ENCODE measurements around the gene ITPR3. TPM values are rescaled to one million over a fixed set of nuclear protein-coding genes. Genes with fewer than 3 reads are reported as not detected.

ITPR3 gene
- total RNA-seq, 4 donors from 2014 or later = 11.8 to 25.0 (median 19.6) TPM

DNA sequence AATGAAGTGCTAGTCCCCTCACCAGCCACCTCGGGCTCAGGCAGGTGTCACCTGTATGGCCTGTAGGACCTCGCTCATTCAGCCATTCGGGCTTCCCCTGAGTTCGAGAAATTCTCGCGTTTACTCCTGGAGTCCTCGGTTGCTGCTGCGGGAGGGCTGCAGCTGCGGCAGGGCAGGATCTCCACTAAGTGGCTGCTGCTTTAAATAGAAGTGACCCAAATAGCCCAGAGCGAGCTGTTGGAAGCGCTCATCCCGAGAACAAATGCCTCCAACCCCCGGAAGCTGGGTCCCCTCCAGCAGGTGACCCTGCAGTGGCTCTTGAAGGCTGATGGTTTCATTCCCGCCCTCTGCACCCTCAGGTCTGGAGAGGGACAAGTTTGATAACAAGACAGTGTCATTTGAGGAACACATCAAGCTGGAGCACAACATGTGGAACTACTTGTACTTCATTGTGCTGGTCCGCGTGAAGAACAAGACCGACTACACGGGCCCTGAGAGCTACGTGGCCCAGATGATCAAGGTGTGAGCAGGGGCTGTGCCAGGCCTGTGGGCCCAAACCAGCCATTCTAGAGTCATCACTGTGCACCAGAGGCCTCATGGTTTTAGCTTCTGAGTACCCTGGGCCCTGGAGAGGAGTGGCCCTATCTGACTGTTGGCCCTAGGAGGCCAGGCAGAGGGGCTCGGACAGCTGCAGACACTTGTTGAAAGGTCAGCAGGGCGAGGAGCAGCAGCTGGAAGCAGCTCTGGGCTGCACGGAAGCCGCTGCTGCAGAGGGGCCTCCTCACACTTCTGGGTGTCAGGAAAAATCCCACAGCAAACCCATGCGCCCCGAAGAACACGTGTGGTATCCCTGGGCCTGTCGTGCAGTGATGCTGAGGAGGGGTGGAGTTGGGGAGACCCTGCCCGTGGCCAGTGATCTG lies 72.3 kb downstream of the ITPR3 start:
- Histone ChIP-seq H3K36me3 (peaks cover 0 to 91% of the 10 kb centered on the region in 2 donors), H3K27me3 (no peaks in the 10 kb centered on the region), H3K9me3 (no peaks in the 10 kb centered on the region), H3K27ac (peak overlapping the region in 2 of 4 donors; percentile 54 to 63), H3K4me1 (peaks cover 0 to 65% (median 25%) of the 10 kb centered on the region in 3 donors), H3K4me3 (no peak overlapping the region)
- TF ChIP-seq POLR2A (IDR thresholded peaks at IDR 0.05) (no peak), EP300 (IDR thresholded peaks at IDR 0.05) (no peak), POLR2AphosphoS5 (IDR thresholded peaks at IDR 0.05) (no peak)
- TF ChIP-seq, protein P1, sequence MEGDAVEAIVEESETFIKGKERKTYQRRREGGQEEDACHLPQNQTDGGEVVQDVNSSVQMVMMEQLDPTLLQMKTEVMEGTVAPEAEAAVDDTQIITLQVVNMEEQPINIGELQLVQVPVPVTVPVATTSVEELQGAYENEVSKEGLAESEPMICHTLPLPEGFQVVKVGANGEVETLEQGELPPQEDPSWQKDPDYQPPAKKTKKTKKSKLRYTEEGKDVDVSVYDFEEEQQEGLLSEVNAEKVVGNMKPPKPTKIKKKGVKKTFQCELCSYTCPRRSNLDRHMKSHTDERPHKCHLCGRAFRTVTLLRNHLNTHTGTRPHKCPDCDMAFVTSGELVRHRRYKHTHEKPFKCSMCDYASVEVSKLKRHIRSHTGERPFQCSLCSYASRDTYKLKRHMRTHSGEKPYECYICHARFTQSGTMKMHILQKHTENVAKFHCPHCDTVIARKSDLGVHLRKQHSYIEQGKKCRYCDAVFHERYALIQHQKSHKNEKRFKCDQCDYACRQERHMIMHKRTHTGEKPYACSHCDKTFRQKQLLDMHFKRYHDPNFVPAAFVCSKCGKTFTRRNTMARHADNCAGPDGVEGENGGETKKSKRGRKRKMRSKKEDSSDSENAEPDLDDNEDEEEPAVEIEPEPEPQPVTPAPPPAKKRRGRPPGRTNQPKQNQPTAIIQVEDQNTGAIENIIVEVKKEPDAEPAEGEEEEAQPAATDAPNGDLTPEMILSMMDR (IDR thresholded peaks at IDR 0.05) = no peak
- no peak for ATAC-seq
- 64 to 74% methylated on average over 5 to 12 of the region's 28 CpGs for WGBS, 2 donors (ENCODE audit: low coverage in 1 of 2)

DNA sequence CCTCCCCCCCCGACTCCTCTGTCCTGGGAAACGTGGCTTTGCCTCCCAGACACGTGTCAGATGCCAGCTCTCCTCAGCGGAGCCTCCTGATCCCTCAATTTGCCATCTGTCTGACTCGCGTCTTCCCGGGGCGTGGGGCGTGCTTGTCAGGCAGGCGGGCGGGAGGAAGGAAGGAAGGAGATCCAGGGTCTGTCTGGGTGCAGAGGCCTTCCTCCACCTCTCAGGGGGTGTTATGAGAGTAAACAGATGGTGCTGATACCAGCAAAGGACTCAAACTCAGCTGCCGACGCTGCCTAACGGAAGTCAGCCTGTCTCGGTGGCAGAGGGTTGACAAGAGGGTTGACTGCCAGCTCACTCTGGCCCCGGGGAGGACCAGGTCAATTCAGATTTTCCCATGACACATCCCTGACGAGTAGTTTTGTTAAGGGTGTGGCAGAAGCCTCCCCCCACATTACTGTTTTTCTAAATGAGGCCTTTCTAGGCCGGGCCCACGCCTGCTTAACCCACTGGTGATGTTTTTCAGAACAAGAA lies 73.3 kb downstream of the ITPR3 start:
- H3K4me1 ChIP-seq = peaks cover 0 to 71% (median 25%) of the 10 kb centered on the region in 3 donors
- peaks cover 0 to 89% of the 10 kb centered on the region in 2 donors for H3K36me3 ChIP-seq
- H3K27ac ChIP-seq = peak overlapping the region in 3 of 4 donors; percentile 1 to 63 (median 54)
- no peak for ATAC-seq
- TF ChIP-seq POLR2A (IDR thresholded peaks at IDR 0.05) = no peak
- no peak for TF ChIP-seq POLR2AphosphoS5 (IDR thresholded peaks at IDR 0.05)
- no peak for TF ChIP-seq EP300 (IDR thresholded peaks at IDR 0.05)
- TF ChIP-seq, protein P1 (IDR thresholded peaks at IDR 0.05) = no peak
- no peaks in the 10 kb centered on the region for H3K27me3 ChIP-seq
- no peak overlapping the region for H3K4me3 ChIP-seq
- no peaks in the 10 kb centered on the region for H3K9me3 ChIP-seq
- WGBS, 2 donors (ENCODE audit: low coverage in 1 of 2) = 42 to 60% methylated on average over 2 to 10 of the region's 19 CpGs

DNA sequence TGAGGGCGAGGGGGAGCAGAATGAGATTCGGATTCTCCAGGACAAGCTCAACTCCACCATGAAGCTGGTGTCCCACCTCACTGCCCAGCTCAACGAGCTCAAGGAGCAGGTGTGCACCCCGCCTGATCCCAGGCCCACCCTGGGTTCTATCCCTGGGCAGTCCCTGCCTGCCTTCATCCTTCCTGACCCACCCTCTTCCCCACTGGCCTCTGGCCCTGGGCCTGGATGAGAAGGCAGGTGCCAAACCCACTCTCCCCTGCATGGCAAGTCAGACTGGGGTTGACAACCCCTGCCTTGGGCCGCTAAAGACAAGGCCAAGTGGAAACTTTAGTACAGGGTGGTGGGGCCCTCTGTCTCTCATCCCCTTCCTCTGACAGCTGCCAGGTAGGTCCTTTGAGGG lies 73.9 kb downstream of the ITPR3 start:
- Histone ChIP-seq H3K27ac (peak overlapping the region in 3 of 4 donors; percentile 1 to 63 (median 54)), H3K9me3 (no peaks in the 10 kb centered on the region), H3K27me3 (no peaks in the 10 kb centered on the region), H3K4me3 (no peak overlapping the region), H3K4me1 (peaks cover 0 to 71% (median 25%) of the 10 kb centered on the region in 3 donors), H3K36me3 (peaks cover 0 to 84% of the 10 kb centered on the region in 2 donors)
- TF ChIP-seq POLR2AphosphoS5 (IDR thresholded peaks at IDR 0.05) (no peak), POLR2A (IDR thresholded peaks at IDR 0.05) (no peak), EP300 (IDR thresholded peaks at IDR 0.05) (no peak)
- TF ChIP-seq, protein P1 (IDR thresholded peaks at IDR 0.05) = no peak
- WGBS, 2 donors (ENCODE audit: low coverage in 1 of 2) = no CpG with 5 or more reads among the region's 5 CpGs
- no peak for ATAC-seq

DNA sequence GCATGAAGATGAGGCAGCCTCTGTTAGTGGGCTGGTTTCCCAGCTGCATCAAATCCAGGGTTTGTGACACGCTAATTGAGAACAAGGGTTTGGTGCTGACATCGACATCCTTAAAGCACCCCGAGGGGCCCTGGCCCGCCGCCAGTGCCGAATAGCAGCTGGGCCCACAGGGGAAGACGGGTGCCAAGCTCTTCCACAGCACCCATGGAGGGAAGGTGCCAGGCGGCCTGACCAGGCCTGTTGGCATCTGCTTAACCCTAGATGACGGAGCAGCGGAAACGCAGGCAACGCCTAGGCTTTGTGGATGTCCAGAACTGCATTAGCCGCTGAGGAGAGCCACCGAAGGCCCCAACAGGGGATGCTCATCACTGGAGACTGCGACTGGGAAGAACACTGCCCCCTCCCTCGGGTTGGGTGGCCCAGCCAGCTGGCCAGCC lies 74.3 kb downstream of the ITPR3 start:
- ATAC-seq = no peak
- no peak for TF ChIP-seq EP300 (IDR thresholded peaks at IDR 0.05)
- TF ChIP-seq, protein P1 (IDR thresholded peaks at IDR 0.05) = no peak
- no peak for TF ChIP-seq POLR2AphosphoS5 (IDR thresholded peaks at IDR 0.05)
- no peak for TF ChIP-seq POLR2A (IDR thresholded peaks at IDR 0.05)
- H3K36me3 ChIP-seq = peaks cover 0 to 80% of the 10 kb centered on the region in 2 donors
- no peak overlapping the region for H3K4me3 ChIP-seq
- H3K27me3 ChIP-seq = no peaks in the 10 kb centered on the region
- H3K9me3 ChIP-seq = no peaks in the 10 kb centered on the region
- no CpG with 5 or more reads among the region's 16 CpGs for WGBS, 2 donors (ENCODE audit: low coverage in 1 of 2)
- peaks cover 0 to 76% (median 25%) of the 10 kb centered on the region in 3 donors for H3K4me1 ChIP-seq
- H3K27ac ChIP-seq = peak overlapping the region in 3 of 4 donors; percentile 1 to 63 (median 54)
